GM19043 (cell line): ENCODE results near the gene AJAP1.

ENCODE experiments used
- ATAC-seq: cut with Tn5 transposase; IDR thresholded peaks from one replicate; pipeline ENCODE4 v1.9.1; 2021; ENCODE audit warnings: low read depth; ENCODE audit not compliant: unreplicated experiment

Gene AJAP1

DNA sequence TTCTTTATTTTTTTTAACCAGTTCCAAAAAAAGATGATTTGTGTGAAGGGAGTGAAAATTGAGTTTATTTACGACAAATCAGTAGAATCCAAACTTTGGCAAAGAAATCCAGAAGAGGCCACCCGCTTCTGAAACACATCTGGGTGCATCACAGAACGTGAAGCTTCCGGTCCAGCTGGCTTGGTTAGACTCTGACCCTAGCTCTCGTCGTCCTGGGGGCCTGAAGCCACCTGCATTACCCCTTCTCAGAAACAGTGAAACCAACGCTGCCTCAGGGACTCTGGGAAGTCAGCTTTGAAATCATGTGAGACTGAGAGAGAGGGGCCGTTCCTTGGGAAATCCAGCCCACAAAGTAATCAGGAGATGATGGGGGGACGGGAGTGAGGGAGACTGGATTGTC, 21.8 kb downstream of the AJAP1 start:
- ATAC-seq, result no peak

DNA sequence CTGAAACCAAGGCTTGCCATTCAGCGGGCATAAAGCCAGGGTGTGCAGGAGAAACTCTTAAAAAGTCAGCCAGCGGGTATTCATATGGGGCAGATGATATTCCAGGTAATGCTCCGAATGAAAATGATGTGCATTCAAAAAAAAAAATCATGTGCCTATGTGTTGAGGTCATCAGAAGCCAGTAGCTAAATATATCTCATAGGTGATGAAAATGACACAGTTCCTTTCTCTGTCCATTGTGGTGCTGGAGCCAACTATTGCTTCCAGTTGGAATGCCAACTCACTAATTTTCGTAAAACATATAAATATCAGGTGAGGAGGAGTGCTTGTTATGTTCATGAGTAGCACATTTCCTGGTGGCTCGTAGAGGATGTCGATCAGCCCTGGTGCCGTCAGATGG, 23.2 kb downstream of the AJAP1 start:
- no peak for ATAC-seq

- no peak for ATAC-seq
Observed at GRCh38 chr1:4678066-4678717, 23.8 kb downstream of the AJAP1 start.

DNA sequence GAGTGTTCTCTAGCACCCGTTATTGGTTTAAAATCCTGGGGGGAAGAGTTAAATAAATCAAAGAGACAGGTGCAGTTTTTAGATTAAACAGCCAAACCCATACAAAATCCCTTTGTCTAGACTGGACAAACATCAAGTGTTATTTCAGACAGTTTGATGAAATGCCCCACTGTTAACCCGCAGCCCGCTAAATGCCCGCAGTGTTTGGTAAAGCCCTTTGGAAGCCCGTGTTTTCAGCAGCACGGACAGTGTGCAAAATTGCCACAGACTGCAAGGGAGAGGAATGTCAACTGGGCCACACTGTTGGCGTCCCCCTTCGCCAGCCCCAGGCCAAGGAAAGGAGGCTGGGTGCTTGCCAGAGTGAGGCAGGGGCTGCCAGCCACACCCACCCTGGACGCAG, 26.6 kb downstream of the AJAP1 start:
- no peak for ATAC-seq

DNA sequence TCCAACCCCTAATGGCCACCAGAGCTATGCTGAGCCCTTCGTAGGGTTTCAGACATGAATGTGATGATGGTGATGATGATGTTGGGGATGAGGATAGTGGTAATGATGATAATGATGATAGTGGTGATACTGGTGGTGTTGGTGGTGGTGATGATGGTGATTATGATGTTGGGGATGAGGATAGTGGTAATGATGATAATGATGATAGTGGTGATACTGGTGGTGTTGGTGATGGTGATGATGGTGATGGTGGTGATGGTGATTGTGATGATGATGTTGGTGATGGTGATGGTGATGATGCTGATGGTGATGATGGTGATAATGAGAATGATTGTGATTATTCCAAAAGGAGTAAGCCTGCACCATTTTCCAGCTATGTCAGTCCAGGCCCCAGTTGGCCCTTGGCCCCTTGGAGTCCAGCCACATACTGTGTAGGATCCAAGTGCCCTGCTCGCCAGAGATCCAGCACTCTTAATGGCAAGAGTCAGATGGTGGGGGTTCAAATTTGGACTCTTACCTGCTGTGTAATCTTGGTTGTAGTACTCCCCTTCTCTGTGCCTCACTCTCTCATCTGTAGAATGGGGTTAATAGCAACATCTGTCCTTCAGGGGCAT, 28.3 kb downstream of the AJAP1 start:
- ATAC-seq, result no peak

DNA sequence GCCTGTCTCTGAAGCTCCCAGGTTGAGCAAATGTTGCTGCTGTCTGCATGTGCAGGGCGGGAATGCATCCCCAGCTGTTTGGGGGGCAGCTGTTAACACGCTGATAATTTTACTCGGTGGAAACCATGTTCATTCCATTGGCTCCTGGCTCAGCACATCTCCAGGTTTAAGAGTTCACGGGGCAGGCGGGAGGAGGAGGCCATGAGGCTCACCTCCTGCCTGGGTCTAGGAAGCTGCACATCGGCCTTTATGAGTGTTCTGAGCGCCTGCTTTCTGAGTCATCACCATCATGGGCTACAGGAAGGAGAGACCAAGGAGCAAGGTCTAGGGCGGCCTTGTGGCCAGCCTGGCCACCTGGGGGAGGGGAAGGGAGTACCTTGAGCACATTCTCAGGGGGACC, 29.7 kb downstream of the AJAP1 start:
- ATAC-seq, result no peak

DNA sequence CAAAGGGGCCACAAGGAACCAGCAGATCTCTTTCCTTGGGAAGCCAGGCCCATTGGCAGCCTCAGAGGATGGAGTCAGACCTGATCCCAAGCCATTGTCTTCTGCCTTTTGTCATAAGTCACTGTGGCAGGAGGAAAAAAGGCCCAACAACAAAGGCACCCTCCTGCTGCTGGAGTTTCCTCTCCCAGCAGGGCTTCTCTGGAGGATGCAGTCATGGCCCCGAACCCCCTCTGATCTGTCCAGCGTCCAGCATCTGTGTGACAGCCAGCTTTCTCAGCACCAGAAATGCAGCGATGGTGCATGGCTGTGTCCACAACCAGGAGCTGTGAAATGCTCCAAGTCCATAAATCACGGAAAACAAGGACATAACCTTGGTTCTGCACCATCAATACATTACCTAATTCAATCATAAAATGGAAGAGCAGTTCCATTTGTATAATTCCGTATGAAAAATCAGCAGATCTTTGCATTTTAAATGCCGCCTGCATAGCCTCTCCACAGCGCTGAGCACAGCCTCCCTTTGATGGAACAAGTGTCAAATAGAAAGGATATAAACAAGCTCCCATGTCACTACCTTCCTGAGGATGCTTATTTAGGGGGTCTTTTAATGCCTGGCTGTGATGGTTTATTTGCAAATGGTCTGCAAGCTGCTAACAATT, 30.6 kb downstream of the AJAP1 start:
- no peak for ATAC-seq

DNA sequence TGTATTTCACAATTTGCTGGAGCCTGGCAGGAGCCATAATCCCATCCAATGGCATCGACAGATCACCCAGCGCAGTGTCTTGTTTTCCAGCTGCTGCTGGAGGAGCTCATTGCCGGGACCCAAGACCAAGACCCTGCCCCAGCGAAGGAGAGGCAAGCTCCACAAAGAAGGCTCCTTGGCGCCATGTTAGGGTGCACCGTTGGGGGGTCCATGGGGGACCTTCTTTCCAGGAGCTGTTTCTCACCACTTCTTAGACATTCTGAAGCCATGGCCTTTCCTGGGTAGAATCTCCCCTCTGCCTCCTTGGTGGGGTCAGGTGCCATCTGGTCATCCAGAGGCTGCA, 31.1 kb downstream of the AJAP1 start:
- no peak for ATAC-seq

DNA sequence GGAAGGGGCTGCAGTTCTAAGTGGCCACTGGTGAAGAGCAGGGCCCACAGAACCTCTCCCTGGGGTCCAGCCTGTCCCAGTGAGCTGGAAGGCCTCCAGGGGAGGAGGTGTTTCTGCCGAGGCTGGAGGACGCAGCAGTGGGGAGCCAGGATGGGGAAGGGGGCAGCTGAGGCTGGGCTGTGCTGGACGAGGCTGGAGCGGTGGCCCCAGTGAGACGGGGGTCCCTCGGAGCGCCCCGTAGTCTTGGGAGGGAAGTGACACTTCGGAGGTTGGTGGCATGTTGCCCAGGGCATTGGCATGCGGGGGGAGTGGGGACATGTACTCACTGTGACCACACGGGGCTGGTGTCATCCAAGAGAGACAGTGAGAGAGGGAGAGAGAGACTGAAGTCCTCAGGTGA, 33.5 kb downstream of the AJAP1 start:
- no peak for ATAC-seq

DNA sequence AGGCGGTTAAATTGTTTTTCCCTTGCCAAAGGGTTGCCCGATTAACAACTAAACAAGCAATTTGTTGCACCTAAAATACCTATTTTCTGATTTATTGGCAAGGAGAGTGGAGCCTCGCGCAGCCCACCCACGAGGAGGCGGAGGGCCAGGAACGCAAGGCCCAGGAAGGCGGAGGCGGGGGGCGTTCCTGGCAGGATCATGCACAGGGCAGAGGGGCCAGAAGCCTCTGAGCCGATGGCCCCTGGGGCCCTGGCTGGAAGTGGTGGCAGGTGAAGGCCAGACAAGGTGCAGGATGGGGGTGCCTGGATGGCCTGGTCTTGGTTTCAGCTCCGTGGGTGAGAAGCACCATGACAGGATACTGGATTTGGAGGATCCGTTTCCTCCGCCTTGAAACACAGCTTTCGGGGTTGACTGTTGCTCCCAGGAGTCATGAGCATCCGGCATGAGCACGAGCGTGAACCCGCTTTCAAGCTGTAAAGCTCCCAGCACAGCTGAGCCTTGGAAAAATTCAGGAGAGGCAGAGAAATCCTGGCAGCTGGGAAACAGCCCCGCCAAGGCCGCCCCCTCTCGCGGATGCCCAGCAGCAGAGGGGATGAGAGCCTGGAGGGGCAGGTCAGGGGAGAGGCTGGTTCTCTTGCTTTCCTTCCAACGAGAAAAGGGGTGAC, 35.0 kb downstream of the AJAP1 start:
- no peak for ATAC-seq

- no peak for ATAC-seq
Observed at GRCh38 chr1:4689941-4690635, 35.7 kb downstream of the AJAP1 start.

DNA sequence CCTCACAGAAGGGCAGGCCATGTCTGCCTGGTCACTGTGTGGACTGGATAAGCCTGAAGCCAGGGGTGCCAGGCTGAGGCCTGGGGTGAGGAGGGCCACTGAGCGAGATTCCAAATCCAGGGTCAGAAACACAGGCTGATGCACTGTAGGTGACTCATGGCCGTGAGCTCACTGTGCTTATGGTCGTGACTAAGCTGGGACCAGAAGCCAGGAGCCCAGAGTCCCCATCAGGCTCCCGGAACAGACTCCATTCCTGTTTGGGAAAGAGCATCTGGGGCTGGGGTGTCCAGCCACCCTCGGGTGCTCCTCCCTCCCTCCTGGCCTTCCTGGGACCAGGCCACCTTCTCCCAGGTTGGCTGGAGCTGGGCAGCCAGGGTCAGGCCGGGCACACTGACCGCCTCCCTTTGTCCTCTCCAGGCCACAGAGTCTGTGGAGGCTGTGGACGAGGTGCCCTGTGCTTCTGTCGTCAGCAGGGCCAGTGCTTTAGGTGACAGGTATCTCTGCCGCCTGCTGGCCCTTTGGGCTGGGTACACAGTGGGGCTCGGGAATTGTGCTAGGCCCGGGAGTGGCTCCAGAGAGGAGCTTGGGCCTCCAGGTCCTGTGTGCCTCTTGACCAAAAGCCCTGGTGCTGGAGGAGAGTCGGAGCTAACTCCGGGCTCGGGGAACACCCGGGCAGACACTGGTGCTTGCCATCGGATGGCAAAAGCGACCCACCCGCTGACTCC, 36.7 kb downstream of the AJAP1 start:
- no peak for ATAC-seq

DNA sequence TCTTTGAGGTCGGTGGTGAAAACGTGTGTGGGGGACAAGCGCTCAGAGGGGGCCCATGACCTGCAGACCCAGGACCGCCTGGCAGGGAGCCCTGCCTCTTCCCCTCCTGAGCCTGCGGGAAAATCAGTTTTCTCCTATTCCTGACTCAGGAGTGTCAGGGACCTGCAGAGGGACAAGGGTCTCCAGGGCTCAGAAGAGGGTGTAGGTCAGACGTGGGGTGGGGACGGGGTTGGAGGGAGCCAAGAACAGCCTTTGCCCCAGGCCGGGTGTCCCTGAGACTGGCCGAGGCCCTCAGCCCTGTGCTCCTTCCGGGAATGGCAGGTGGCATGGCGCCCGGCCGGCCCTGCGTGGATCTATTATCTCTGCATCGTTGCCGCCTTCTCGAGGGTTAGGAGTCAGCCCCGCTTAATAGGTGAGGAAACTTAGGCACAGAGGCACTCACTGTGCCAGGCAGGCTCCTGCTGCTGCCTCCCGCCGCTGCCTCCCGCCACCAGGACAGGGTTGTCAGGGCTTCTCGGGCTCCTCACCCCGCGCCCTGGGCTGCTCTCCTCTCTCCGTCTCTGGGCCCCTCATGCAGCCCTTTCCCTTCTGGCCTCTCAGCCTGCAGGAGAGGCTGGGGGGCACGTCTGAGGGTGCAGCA, 37.5 kb downstream of the AJAP1 start:
- ATAC-seq, result no peak

GRCh38 chr1:4692437-4692836, 38.0 kb downstream of the AJAP1 start:
- no peak for ATAC-seq

- ATAC-seq, result no peak
Observed at GRCh38 chr1:4693331-4693730, 38.9 kb downstream of the AJAP1 start.

DNA sequence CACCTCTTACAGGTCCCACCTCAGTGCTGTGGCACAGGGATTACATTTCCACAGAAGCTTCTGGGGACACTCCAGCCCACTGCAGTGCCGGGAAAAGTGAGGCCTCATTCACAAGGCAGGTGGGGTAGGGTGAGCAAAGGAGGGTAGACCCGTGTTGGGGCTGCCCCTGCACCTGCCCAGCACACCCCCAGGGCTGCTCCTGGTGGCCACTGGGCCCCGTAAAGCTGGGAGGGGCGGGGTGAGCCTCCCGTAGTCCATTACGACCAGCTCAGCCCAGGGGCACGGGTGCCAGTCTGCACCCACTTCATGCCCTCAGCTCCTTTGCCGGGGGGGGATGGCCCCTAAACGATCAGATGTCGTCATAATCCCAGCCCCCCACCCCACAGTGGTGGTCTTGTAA, 39.5 kb downstream of the AJAP1 start:
- no peak for ATAC-seq

- ATAC-seq, result no peak
Observed at GRCh38 chr1:4694492-4694891, 40.1 kb downstream of the AJAP1 start.

DNA sequence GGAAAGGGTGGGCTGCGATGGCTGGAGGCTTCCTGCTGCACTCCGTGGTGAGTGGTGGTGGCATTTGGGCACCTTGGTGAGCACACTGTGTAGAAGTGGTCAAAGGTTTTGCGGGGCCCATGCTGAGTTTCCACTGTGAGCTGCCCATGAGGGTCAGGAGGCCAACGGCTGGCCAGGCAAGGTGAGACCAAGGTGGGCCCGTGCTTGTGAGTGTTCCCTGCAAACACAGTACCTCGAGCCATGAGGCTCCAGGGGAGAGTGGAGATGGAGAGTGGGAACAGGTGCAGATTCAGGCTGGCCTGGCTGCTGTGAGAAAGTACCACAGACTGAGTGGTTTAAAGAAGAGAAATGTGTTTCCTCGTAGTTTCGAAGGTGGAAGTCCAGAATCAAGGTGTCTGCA, 40.8 kb downstream of the AJAP1 start:
- ATAC-seq, result no peak

DNA sequence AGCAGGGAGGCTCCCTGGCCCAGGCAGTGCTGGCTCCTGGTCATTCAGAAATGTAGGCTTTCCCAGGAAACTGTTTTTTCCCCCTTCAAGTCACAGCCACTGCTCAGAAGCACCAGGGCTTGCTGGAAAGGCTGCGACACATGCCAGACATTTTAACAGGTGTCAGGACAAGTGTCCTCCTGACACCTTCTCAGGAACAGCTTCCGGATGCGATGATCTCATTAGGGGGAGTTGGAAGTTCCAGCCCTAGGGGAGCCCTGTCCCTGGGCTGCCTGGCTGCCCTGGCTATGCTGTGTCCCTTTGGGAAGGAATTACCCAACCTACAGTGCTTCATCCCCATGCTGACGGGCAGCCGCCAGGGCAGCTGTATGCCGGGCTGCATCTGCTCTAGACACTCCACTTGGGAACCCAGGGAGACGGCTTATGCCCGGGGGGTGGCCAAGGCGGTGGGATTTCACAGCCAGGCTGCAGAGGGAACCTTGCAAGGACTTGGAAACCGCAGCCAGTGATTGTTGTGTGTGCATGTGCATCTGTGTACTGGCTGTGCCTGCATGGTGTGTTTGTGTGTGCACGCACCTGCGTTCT, 41.8 kb downstream of the AJAP1 start:
- ATAC-seq, result no peak

GRCh38 chr1:4696753-4697152, 42.3 kb downstream of the AJAP1 start:
- no peak for ATAC-seq
